Tibial nerve (tissue), 3 donors: ENCODE data around the gene F3.

Experiments
- CTCF ChIP-seq, 5 experiments: fragments of 200-600 bp in 3 of 5; fragments of 450-650 bp in 2 of 5; sonication (generic) in 3 of 5; IDR thresholded peaks; one replicate each; pipeline ENCODE4 v1.5.1; 2016 to 2019; ENCODE audit warnings: antibody characterized with exemption in 5 of 5, mild to moderate bottlenecking in 3 of 5, moderate library complexity in 2 of 5
- POLR2A ChIP-seq, 2 donors: fragments of 450-650 bp; IDR thresholded peaks; one replicate each; pipeline ENCODE4 v1.6.1; 2017; ENCODE audit warnings: antibody characterized with exemption in 2 of 2, mild to moderate bottlenecking in 2 of 2, moderate library complexity in 2 of 2

- TF ChIP-seq CTCF (IDR thresholded peaks at IDR 0.05), result no peak
- TF ChIP-seq POLR2A (IDR thresholded peaks at IDR 0.05), result no peak
Observed at GRCh38 chr1:94501426-94501825, 40.1 kb downstream of the F3 start.
